A549 (cell line): ENCODE results near the gene FASTK. TPM values are rescaled to one million over a fixed set of nuclear protein-coding genes. Genes with fewer than 3 reads are reported as not detected.
"Not testable (repeated sequence)": the region's sequence is repeated elsewhere in the genome, so short reads cannot be mapped to it uniquely, and the experiment has no call there.

Experiments used
- ATAC-seq, 2 experiments: fragments of 200-7000 bp in 1 of 2; fragments of >200 bp in 1 of 2; cut with Nextera tagmentation in 1 of 2; cut with Tn5 transposase in 1 of 2; 3 replicates each; pipeline versions ENCODE4 v1.8.0 to v1.9.1; 2018 to 2020; ENCODE audit warnings: mild to moderate bottlenecking in 1 of 2, moderate library complexity in 1 of 2
- CTCF ChIA-PET: fragments of 300-600 bp; sonication (Branson Sonifier 250); formaldehyde crosslinking; extraction: SDS; loops from one replicate; lab custom pipeline; 2021; ENCODE audit warnings: antibody characterized with exemption, inconsistent platforms; lab: Yijun Ruan, JAX
- POLR2A ChIA-PET: fragments of 350-600 bp; formaldehyde crosslinking; extraction: SDS; loops from one replicate; lab custom pipeline; 2021; ENCODE audit warnings: antibody characterized with exemption, inconsistent platforms; lab: Yijun Ruan, JAX
- DNase-seq, 2 experiments: peaks; one replicate each; pipeline versions ENCODE4 v3.0.0 to v3.0.0-alpha.2; 2011 to 2016; ENCODE audit warnings: low read depth in 1 of 2, low spot score in 1 of 2
- FAIRE-seq: peaks from 2 replicates; lab custom pipeline; 2011; peaks lifted over from hg19 to GRCh38; lab: Jason Lieb, UNC
- H3K27ac ChIP-seq, 2 experiments: fragments of >200 bp; sonication (Bioruptor Twin); formaldehyde crosslinking; 3 replicates each; pipeline ENCODE4 v1.5.1; 2016 to 2017
- H3K4me1 ChIP-seq: fragments of >200 bp; sonication (Bioruptor Twin); formaldehyde crosslinking; 3 replicates; pipeline ENCODE4 v1.6.1; 2016
- H3K4me2 ChIP-seq: fragments of >200 bp; sonication (Bioruptor Twin); formaldehyde crosslinking; 3 replicates; pipeline ENCODE4 v1.6.1; 2016
- H3K4me3 ChIP-seq: fragments of >200 bp; sonication (Bioruptor Twin); formaldehyde crosslinking; 3 replicates; pipeline ENCODE4 v1.5.1; 2016
- H3K9me3 ChIP-seq: fragments of >200 bp; sonication (Bioruptor Twin); formaldehyde crosslinking; 3 replicates; pipeline ENCODE4 v1.6.1; 2016
- CEBPB ChIP-seq, 2 experiments: fragments of >200 bp in 1 of 2; sonication (Bioruptor Twin) in 1 of 2; formaldehyde crosslinking in 1 of 2; IDR thresholded peaks; 2 replicates each; pipeline ENCODE4 v1.6.1; 2012 to 2016
- CHD2 ChIP-seq: fragments of 150-350 bp; IDR thresholded peaks from 2 replicates; pipeline ENCODE4 v1.6.1; 2014; ENCODE audit warnings: low read length; ENCODE audit not compliant: partially characterized antibody
- FOSB ChIP-seq: fragments of 250-450 bp; sonication (Bioruptor Pico); IDR thresholded peaks from 2 replicates; pipeline ENCODE4 v1.5.0; 2020; ENCODE audit warnings: mild to moderate bottlenecking, moderate library complexity
- FOXS1 ChIP-seq: fragments of 250-450 bp; sonication (Bioruptor Pico); IDR thresholded peaks from 2 replicates; pipeline ENCODE4 v1.5.0; 2020; ENCODE audit warnings: mild to moderate bottlenecking, moderate library complexity
- GATA3 ChIP-seq: IDR thresholded peaks from 2 replicates; pipeline ENCODE4 v1.6.1; 2012; ENCODE audit warnings: borderline replicate concordance
- HEYL ChIP-seq: fragments of 250-450 bp; sonication (Bioruptor Pico); IDR thresholded peaks from 2 replicates; pipeline ENCODE4 v1.8.0; 2021; ENCODE audit warnings: mild to moderate bottlenecking, moderate library complexity
- KDM1A ChIP-seq: fragments of 200-600 bp; sonication (generic); IDR thresholded peaks from 2 replicates; pipeline ENCODE4 v1.6.1; 2016; ENCODE audit warnings: low read depth, mild to moderate bottlenecking
- KDM5A ChIP-seq: fragments of 200-600 bp; sonication (generic); IDR thresholded peaks from 2 replicates; pipeline ENCODE4 v1.6.1; 2016; ENCODE audit warnings: antibody characterized with exemption, mild to moderate bottlenecking
- NFE2L2 ChIP-seq: fragments of 150-350 bp; conservative IDR thresholded peaks from 2 replicates; pipeline ENCODE4 v1.6.1; 2014; ENCODE audit warnings: low read length
- NR3C1 ChIP-seq: fragments of >200 bp; sonication (Bioruptor Twin); formaldehyde crosslinking; IDR thresholded peaks from 3 replicates; pipeline ENCODE4 v1.6.1; 2017
- POLR2A ChIP-seq: IDR thresholded peaks from 2 replicates; pipeline ENCODE4 v1.6.1; 2012; ENCODE audit warnings: mild to moderate bottlenecking, low read length
- RARB ChIP-seq: fragments of 250-450 bp; sonication (Bioruptor Pico); IDR thresholded peaks from 2 replicates; pipeline ENCODE4 v1.8.0; 2021; ENCODE audit warnings: mild to moderate bottlenecking, moderate library complexity
- RNF2 ChIP-seq: fragments of 200-600 bp; sonication (generic); IDR thresholded peaks from 2 replicates; pipeline ENCODE4 v1.6.1; 2016; ENCODE audit warnings: low read depth, mild to moderate bottlenecking, antibody characterized with exemption, moderate library complexity, borderline replicate concordance
- SMC3 ChIP-seq: fragments of >200 bp; sonication (Bioruptor Twin); formaldehyde crosslinking; IDR thresholded peaks from 3 replicates; pipeline ENCODE4 v1.6.1; 2018; ENCODE audit warnings: inconsistent platforms
- TFCP2L1 ChIP-seq: fragments of 250-450 bp; sonication (Bioruptor Pico); IDR thresholded peaks from 2 replicates; pipeline ENCODE4 v1.5.0; 2021; ENCODE audit warnings: mild to moderate bottlenecking
- ZC3H11A ChIP-seq: fragments of 450-650 bp; IDR thresholded peaks from 2 replicates; pipeline ENCODE4 v1.6.1; 2014; ENCODE audit warnings: antibody characterized with exemption, mild to moderate bottlenecking
- WGBS: methylation state at CpG from one replicate; pipeline ENCODE4 v1.1.6; 2017; ENCODE audit errors: missing lambda C conversion rate; 5-methylcytosine and 5-hydroxymethylcytosine counted together
- polyA plus RNA-seq, 4 experiments: library from polyadenylated mRNA; depleted of rRNA in 3 of 4; stranded (reverse); fragments of >200 nt; fragmentation: RNase III in 1 of 4; extraction: RNeasy Plus Mini Kit Qiagen cat#74134 plus additional on column Dnase treatment in 1 of 4; gene quantifications; 2 replicates in 3 of 4; 3 replicates in 1 of 4; pipeline ENCODE4 v1.2.3, GENCODE V29; 2011 to 2017
- TF ChIP-seq, protein P1 (sequence below): fragments of 450-650 bp; IDR thresholded peaks from 2 replicates; pipeline ENCODE4 v1.6.1; 2014; ENCODE audit warnings: antibody characterized with exemption
- TF ChIP-seq, protein P2 (sequence below): fragments of >200 bp; sonication (Bioruptor Twin); formaldehyde crosslinking; IDR thresholded peaks from 3 replicates; pipeline ENCODE4 v1.6.1; 2016
- TF ChIP-seq, protein P3 (sequence below): IDR thresholded peaks from 2 replicates; pipeline ENCODE4 v1.6.1; 2012
- TF ChIP-seq, protein P4 (sequence below): IDR thresholded peaks from 2 replicates; pipeline ENCODE4 v1.6.1; 2012; ENCODE audit warnings: low read depth, borderline replicate concordance
- TF ChIP-seq, protein P5 (sequence below): IDR thresholded peaks from 2 replicates; pipeline ENCODE4 v1.6.1; 2012

FASTK gene
- polyA plus RNA-seq, 2 of the 4 experiments (the other 2 are of a cell fraction) = 38.5 to 72.4 TPM

DNA sequence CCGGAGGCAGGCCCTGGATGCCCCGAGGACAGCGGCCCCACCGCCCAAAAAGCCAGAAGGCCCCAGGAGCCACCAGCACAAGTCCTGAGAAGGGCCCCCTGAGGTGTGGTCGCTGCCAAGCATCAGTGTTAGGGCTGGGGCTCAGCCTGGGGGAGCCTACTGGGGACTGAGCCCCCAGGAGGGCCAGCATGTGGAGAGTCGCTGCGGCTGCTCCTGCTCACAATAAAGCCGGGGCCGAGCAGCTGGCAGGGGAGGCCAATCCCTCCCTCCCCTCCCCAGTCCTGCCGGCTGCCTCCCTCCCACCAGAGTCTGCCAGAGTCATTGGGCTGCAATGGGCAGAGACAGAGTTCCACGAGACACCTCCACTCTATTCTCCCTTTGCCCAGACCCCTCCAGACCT lies 35.3 kb downstream of the FASTK start:
- no peak overlapping the region for H3K4me2 ChIP-seq
- CTCF ChIA-PET = interaction anchor here (1.4 to 1.9 kb wide), 3 partner anchors 13 to 65 kb away, joined by 5 to 6 read pairs (median 6); no protein-coding TSS in a partner anchor
- H3K9me3 ChIP-seq = no peaks in the 10 kb centered on the region
- no peak overlapping the region for H3K27ac ChIP-seq
- POLR2A ChIA-PET = no interaction called here
- H3K4me3 ChIP-seq = no peak overlapping the region
- TF ChIP-seq POLR2A (no peak), KDM5A (no peak), RARB (CRISPR knock-in tag) (no peak), SMC3 (no peak), HEYL (CRISPR knock-in tag) (no peak), RNF2 (no peak), CHD2 (no peak), CEBPB (IDR thresholded peaks at IDR 0.05) (no peak), FOSB (CRISPR knock-in tag) (no peak)
- TF ChIP-seq, protein P1, sequence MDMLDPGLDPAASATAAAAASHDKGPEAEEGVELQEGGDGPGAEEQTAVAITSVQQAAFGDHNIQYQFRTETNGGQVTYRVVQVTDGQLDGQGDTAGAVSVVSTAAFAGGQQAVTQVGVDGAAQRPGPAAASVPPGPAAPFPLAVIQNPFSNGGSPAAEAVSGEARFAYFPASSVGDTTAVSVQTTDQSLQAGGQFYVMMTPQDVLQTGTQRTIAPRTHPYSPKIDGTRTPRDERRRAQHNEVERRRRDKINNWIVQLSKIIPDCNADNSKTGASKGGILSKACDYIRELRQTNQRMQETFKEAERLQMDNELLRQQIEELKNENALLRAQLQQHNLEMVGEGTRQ = no peak
- TF ChIP-seq, protein P2, sequence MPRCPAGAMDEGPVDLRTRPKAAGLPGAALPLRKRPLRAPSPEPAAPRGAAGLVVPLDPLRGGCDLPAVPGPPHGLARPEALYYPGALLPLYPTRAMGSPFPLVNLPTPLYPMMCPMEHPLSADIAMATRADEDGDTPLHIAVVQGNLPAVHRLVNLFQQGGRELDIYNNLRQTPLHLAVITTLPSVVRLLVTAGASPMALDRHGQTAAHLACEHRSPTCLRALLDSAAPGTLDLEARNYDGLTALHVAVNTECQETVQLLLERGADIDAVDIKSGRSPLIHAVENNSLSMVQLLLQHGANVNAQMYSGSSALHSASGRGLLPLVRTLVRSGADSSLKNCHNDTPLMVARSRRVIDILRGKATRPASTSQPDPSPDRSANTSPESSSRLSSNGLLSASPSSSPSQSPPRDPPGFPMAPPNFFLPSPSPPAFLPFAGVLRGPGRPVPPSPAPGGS = no peak
- TF ChIP-seq, protein P3, sequence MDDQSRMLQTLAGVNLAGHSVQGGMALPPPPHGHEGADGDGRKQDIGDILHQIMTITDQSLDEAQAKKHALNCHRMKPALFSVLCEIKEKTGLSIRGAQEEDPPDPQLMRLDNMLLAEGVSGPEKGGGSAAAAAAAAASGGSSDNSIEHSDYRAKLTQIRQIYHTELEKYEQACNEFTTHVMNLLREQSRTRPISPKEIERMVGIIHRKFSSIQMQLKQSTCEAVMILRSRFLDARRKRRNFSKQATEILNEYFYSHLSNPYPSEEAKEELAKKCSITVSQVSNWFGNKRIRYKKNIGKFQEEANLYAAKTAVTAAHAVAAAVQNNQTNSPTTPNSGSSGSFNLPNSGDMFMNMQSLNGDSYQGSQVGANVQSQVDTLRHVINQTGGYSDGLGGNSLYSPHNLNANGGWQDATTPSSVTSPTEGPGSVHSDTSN = no peak
- TF ChIP-seq, all 56 proteins: peak for 0
- no peak for DNase-seq
- FAIRE-seq = no peak
- WGBS = 92% methylated on average over 10 of the region's 11 CpGs
- H3K4me1 ChIP-seq = peaks cover 12% of the 10 kb centered on the region
- no peak for ATAC-seq

DNA sequence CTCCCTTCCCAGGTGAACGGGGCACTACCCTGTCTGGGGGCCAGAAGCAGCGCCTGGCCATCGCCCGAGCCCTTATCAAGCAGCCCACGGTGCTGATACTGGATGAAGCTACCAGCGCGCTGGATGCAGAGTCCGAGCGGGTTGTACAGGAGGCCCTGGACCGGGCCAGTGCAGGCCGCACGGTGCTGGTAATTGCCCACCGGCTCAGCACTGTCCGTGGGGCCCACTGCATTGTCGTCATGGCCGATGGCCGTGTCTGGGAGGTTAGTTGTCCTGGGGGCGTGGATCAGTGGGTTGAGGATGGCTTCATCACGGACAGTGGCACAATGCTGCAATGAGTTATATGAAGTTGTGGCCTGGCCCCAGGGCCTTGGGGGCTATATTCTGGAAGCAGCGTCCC lies 36.6 kb downstream of the FASTK start:
- TF ChIP-seq TFCP2L1 (CRISPR knock-in tag) = no peak
- TF ChIP-seq ZC3H11A = no peak
- no peak for TF ChIP-seq NR3C1
- TF ChIP-seq, all 56 proteins: peak for 0
- CTCF ChIA-PET = interaction anchor here (1.0 to 1.9 kb wide), 2 partner anchors 12 to 67 kb away, joined by 3 to 5 read pairs; no protein-coding TSS in a partner anchor
- Histone ChIP-seq H3K4me2 (no peak overlapping the region), H3K4me3 (no peak overlapping the region), H3K9me3 (no peaks in the 10 kb centered on the region), H3K27ac (no peak overlapping the region), H3K4me1 (peaks cover 24% of the 10 kb centered on the region)
- ATAC-seq (no peak), FAIRE-seq (no peak), DNase-seq (no peak)
- WGBS = 94% methylated on average over 10 of the region's 20 CpGs
- POLR2A ChIA-PET = no interaction called here

DNA sequence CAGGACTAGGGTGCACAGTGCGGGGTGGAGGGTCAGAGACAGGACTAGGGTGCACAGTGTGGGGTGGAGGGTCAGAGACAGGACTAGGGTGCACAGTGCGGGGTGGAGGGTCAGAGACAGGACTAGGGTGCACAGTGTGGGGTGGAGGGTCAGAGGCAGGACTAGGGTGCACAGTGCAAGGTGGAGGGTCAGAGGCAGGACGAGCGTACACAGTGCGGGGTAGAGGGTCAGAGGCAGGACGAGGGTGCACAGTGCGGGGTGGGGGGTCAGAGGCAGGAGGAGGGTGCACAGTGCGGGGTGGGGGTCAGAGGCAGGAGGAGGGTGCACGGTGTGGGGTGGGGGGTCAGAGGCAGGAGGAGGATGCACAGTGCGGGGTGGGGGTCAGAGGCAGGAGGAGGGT lies 37.2 kb downstream of the FASTK start:
- WGBS = 76% methylated on average over 4 of the region's 10 CpGs
- H3K4me3 ChIP-seq, H3K9me3 ChIP-seq, H3K4me2 ChIP-seq, DNase-seq, FAIRE-seq, ATAC-seq, H3K27ac ChIP-seq, POLR2A ChIA-PET: not testable (repeated sequence)
- H3K4me1 ChIP-seq = peaks cover 29% of the 10 kb centered on the region
- CTCF ChIA-PET = interaction anchor here (1.0 kb wide), 1 partner anchor 11 kb away, joined by 3 read pairs; no protein-coding TSS in a partner anchor

DNA sequence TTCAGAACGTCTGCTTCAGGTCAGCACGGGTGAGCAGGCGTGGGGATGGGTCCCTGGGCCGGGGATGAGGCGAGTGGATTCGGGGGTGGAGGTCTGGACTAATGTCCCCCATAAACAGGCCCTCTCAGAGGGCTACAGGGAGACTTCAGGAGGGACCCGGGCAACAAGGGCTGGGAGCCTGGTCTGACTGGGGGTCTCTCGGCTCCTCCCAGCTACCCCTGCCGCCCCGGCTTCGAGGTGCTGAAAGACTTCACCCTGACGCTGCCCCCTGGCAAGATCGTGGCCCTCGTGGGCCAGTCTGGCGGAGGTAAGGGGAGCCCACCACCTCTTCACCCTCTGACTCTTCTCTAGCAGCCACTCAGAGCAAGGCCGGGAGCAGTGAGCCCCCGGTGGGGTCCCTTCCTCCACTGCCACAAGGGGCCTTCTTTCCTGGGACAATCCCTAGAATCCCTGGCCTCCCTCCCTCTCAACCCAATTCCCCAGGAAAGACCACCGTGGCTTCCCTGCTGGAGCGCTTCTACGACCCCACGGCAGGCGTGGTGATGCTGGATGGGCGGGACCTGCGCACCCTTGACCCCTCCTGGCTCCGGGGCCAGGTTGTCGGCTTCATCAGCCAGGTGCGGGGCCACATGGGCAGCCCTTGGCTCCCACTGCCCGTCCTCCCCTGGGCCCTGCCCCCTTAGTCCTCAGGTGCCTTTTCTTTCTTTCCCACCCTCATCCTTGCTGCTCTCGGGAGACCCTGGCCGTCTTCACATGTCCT lies 39.8 kb downstream of the FASTK start:
- no peak for ATAC-seq
- TF ChIP-seq GATA3 (no peak), NFE2L2 (no peak), FOXS1 (CRISPR knock-in tag) (no peak), POLR2A (no peak), CHD2 (no peak), KDM1A (no peak)
- TF ChIP-seq, protein P4, sequence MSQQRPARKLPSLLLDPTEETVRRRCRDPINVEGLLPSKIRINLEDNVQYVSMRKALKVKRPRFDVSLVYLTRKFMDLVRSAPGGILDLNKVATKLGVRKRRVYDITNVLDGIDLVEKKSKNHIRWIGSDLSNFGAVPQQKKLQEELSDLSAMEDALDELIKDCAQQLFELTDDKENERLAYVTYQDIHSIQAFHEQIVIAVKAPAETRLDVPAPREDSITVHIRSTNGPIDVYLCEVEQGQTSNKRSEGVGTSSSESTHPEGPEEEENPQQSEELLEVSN = no peak
- TF ChIP-seq, protein P5, sequence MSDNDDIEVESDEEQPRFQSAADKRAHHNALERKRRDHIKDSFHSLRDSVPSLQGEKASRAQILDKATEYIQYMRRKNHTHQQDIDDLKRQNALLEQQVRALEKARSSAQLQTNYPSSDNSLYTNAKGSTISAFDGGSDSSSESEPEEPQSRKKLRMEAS = no peak
- TF ChIP-seq, protein P1 = no peak
- Histone ChIP-seq H3K4me3 (no peak overlapping the region), H3K4me2 (no peak overlapping the region; the same call in 2 of the 3 replicates), H3K27ac (peak overlapping the region; percentile 79 to 88; a peak in 5 of 6 replicates), H3K4me1 (peaks cover 33% of the 10 kb centered on the region), H3K9me3 (no peaks in the 10 kb centered on the region)
- FAIRE-seq = no peak
- POLR2A ChIA-PET = no interaction called here
- DNase-seq = no peak
- CTCF ChIA-PET = interaction anchor here (0.9 to 4.4 kb wide), 5 partner anchors 8 to 79 kb away, joined by 5 to 16 read pairs (median 5); partner anchors contain the start of gene ABCB8
- WGBS = 96% methylated on average over 30 of the region's 30 CpGs
